ENCODE results near the gene EDARADD.

- no peak for TF ChIP-seq POLR2AphosphoS5 (IDR thresholded peaks at IDR 0.05)
- TF ChIP-seq POLR2A (IDR thresholded peaks at IDR 0.05) = no peak
Measured at GRCh38 chr1:236480758-236481436, 86.8 kb downstream of the EDARADD start.

Data from spleen (tissue), 3 donors.